Lung (tissue), 12 donors: Measurements from ENCODE around the gene CARMIL1. TPM values are rescaled to one million over a fixed set of nuclear protein-coding genes. Genes with fewer than 3 reads are reported as not detected.
A peak's percentile ranks its signal among the peaks of the same experiment; 100 is the strongest.

Source experiments
- ATAC-seq: fragments of 200-7000 bp; cut with Tn5 transposase; one replicate; pipeline ENCODE4 v1.9.1; 2020; ENCODE audit warnings: moderate number of reproducible peaks; ENCODE audit not compliant: insufficient read depth, low FRiP score
- DNase-seq, 3 donors: peaks; one replicate each; pipeline ENCODE4 v3.0.0-alpha.2; 2013 to 2017
- H3K27ac ChIP-seq, 2 donors: one replicate each; pipeline ENCODE4 v1.5.1; 2013; ENCODE audit warnings: mild to moderate bottlenecking in 2 of 2, moderate library complexity in 2 of 2, control low read depth in 1 of 2, inconsistent platforms in 1 of 2, low read depth in 1 of 2, low read length in 1 of 2
- H3K27me3 ChIP-seq, 3 donors: one replicate each; pipeline ENCODE4 v1.5.1; 2013; ENCODE audit warnings: low read length in 2 of 3; ENCODE audit not compliant: control insufficient read depth in 3 of 3, insufficient read depth in 3 of 3
- H3K36me3 ChIP-seq, 4 donors: one replicate each; pipeline ENCODE4 v1.5.1; 2013; ENCODE audit warnings: low read length in 4 of 4, mild to moderate bottlenecking in 1 of 4, moderate library complexity in 1 of 4; ENCODE audit not compliant: control insufficient read depth in 4 of 4, insufficient read depth in 4 of 4
- H3K4me1 ChIP-seq, 5 donors: one replicate each; pipeline ENCODE4 v1.5.1; 2013; ENCODE audit warnings: low read length in 5 of 5, mild to moderate bottlenecking in 2 of 5, moderate library complexity in 1 of 5; ENCODE audit not compliant: control insufficient read depth in 5 of 5, insufficient read depth in 5 of 5
- H3K4me3 ChIP-seq: one replicate; pipeline ENCODE4 v1.5.1; 2013; ENCODE audit warnings: mild to moderate bottlenecking, control low read depth, moderate library complexity
- H3K9ac ChIP-seq, 2 donors: one replicate each; pipeline ENCODE4 v1.5.1; 2013; ENCODE audit warnings: low read length in 2 of 2, control low read depth in 1 of 2; ENCODE audit not compliant: insufficient read depth in 1 of 2
- H3K9me3 ChIP-seq, 4 donors: one replicate each; pipeline ENCODE4 v1.5.1; 2013; ENCODE audit warnings: low read length in 3 of 4, mild to moderate bottlenecking in 1 of 4, moderate library complexity in 1 of 4; ENCODE audit not compliant: control insufficient read depth in 4 of 4, insufficient read depth in 3 of 4
- WGBS, 2 donors: extraction: QIAGEN DNeasy Blood & Tissue Kit; methylation state at CpG; one replicate each; pipeline ENCODE4 v1.1.7; 2013; 5-methylcytosine and 5-hydroxymethylcytosine counted together
- polyA plus RNA-seq, 2 donors: library from polyadenylated mRNA; stranded (reverse); fragments of 200-250 nt; gene quantifications; one replicate each; pipeline ENCODE4 v1.2.1, GENCODE V29; 2013
- total RNA-seq, 2 donors: library from RNA; depleted of rRNA in 1 of 2; stranded (reverse); fragments of >200 nt in 1 of 2; gene quantifications; one replicate each; pipeline ENCODE4 v1.2.1, GENCODE V29; 2014 to 2021
- TF ChIP-seq, protein P1 (sequence below): IDR thresholded peaks from 2 replicates; pipeline ENCODE4 v1.5.1; 2012; ENCODE audit warnings: mild to moderate bottlenecking; ENCODE audit errors: control extremely low read depth, extremely low read depth
- donor health status: control.
- donor health status: control.
- donor health status: Bipolar disorder and iron deficiency.
- donor health status: healthy.
- donor health status: DM: yes; HTN: yes; CAD: no.

Gene CARMIL1
- total and polyA plus RNA-seq, 4 donors: 8.0 to 38.3 (median 34.9) TPM

DNA sequence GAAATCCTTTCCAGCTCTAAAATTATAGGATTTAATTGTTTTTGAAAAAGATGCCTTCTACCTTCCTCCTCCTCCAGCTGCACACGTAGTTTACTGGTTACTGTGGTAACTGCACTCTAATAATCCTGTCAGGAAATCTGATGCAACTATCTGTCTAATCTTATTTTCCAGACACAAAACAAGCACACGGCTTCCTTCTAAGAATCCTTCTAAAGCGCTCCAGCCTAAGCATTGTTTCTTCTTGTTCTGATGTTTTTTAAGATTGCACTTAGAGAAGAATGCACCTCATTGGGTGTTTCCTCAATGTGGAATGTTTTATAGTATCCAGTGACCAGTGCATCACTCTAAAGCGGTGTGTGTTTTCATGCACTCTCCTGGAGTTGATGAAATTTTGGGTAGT lies 63.6 kb downstream of the CARMIL1 start:
- Histone ChIP-seq H3K27me3 (no peaks in the 10 kb centered on the region), H3K27ac (no peak overlapping the region), H3K4me3 (no peak overlapping the region), H3K9ac (no peak overlapping the region), H3K9me3 (no peaks in the 10 kb centered on the region), H3K4me1 (peaks cover 0 to 7% (median 4%) of the 10 kb centered on the region in 5 donors), H3K36me3 (no peaks in the 10 kb centered on the region)
- TF ChIP-seq, protein P1, sequence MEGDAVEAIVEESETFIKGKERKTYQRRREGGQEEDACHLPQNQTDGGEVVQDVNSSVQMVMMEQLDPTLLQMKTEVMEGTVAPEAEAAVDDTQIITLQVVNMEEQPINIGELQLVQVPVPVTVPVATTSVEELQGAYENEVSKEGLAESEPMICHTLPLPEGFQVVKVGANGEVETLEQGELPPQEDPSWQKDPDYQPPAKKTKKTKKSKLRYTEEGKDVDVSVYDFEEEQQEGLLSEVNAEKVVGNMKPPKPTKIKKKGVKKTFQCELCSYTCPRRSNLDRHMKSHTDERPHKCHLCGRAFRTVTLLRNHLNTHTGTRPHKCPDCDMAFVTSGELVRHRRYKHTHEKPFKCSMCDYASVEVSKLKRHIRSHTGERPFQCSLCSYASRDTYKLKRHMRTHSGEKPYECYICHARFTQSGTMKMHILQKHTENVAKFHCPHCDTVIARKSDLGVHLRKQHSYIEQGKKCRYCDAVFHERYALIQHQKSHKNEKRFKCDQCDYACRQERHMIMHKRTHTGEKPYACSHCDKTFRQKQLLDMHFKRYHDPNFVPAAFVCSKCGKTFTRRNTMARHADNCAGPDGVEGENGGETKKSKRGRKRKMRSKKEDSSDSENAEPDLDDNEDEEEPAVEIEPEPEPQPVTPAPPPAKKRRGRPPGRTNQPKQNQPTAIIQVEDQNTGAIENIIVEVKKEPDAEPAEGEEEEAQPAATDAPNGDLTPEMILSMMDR: no peak
- ATAC-seq: no peak
- peak in 1 of 3 donors; percentile 32 for DNase-seq
- 17 to 35% methylated on average over 4 of the region's 4 CpGs for WGBS, 2 donors

DNA sequence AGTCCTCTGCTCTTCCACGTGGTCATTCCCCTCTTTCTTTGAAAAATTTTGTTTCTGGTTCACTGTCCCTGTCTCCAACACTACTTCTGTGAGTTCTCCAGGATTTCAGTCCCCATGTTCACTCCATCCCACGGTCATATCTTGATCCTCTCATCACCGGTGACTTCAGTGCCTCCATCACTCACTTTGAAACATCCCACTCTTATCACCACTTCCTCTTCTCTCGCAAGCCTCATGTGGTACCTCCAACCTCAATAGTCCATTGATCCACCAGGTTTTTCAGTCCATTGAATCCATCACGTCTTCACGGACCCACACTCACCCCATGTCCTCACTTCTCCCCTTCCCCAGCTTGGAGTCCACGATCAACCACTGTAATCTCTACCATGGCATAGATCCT lies 64.8 kb downstream of the CARMIL1 start:
- ATAC-seq (no peak), DNase-seq (no peak)
- no peak overlapping the region for H3K9ac ChIP-seq
- no peak overlapping the region for H3K27ac ChIP-seq
- H3K4me1 ChIP-seq: peaks cover 0 to 7% (median 4%) of the 10 kb centered on the region in 5 donors
- TF ChIP-seq, protein P1: no peak
- H3K4me3 ChIP-seq: no peak overlapping the region
- H3K9me3 ChIP-seq: no peaks in the 10 kb centered on the region
- no peaks in the 10 kb centered on the region for H3K27me3 ChIP-seq
- 87 to 90% methylated on average over 7 of the region's 7 CpGs for WGBS, 2 donors
- H3K36me3 ChIP-seq: no peaks in the 10 kb centered on the region

DNA sequence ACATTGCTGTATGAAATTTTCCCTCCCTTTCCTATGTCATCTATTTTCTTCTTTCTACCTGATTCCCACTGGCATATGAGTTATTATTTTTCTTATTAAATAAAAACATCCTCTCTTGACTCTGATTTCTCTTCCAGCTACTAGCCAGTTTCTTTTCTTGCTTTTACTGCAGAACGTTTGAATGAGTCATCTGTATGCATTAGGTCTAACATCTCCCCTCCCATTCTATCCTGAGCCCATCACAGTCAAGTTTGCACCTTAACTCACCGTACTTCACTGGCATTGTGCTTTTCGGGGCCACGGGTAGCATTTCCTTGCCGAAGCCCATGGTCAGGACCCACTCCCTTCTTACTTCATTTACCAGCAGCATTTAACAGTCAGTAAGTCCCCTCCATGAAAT lies 65.7 kb downstream of the CARMIL1 start:
- H3K27ac ChIP-seq: no peak overlapping the region
- TF ChIP-seq, protein P1: no peak
- H3K4me1 ChIP-seq: peaks cover 0 to 7% (median 4%) of the 10 kb centered on the region in 5 donors
- no peak overlapping the region for H3K9ac ChIP-seq
- no peaks in the 10 kb centered on the region for H3K27me3 ChIP-seq
- H3K4me3 ChIP-seq: no peak overlapping the region
- H3K36me3 ChIP-seq: no peaks in the 10 kb centered on the region
- ATAC-seq (no peak), DNase-seq (no peak)
- no peaks in the 10 kb centered on the region for H3K9me3 ChIP-seq
- 85 to 90% methylated on average over 5 of the region's 5 CpGs for WGBS, 2 donors

DNA sequence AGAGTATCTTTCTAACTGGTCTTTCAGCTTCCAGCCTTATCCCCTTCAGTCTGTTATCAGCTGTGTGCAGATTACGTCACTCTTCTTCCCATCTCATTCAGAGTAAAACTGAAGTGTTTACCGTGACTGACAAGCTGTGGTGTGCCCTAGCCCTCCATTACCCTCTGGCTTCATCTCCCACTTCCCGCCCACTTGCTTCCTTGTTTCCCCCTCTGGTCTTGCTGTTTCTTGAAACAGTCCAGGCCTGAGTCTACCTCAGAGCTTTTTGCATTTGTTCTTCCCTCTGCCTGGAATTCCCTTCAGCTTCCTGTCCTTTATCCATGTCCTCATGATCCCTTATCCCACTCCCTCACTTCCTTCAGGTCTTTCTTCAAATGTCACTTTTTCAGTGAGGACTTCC lies 66.9 kb downstream of the CARMIL1 start:
- DNase-seq (no peak), ATAC-seq (peak; percentile 63)
- 40% methylated on average over 3 of the region's 3 CpGs for WGBS, 2 donors

More for the DNA sequence above, 66.9 kb downstream of the CARMIL1 start:
- TF ChIP-seq, protein P1: no peak
- Histone ChIP-seq H3K9ac (no peak overlapping the region), H3K27ac (no peak overlapping the region), H3K4me1 (peaks cover 0 to 18% (median 9%) of the 10 kb centered on the region in 5 donors), H3K9me3 (no peaks in the 10 kb centered on the region), H3K36me3 (no peaks in the 10 kb centered on the region), H3K27me3 (no peaks in the 10 kb centered on the region), H3K4me3 (no peak overlapping the region)
